OCI-LY1 (cell line): ENCODE data around the gene SNX8.

Experiments
- EZH2 ChIP-seq: fragments of 200-600 bp; sonication (generic), shearing (Covaris generic); IDR thresholded peaks from 2 replicates; pipeline ENCODE4 v1.8.0; 2017; ENCODE audit warnings: borderline replicate concordance, mixed run types, mild to moderate bottlenecking, antibody characterized with exemption, low read length, moderate library complexity, mixed read lengths
- TF ChIP-seq, protein P1 (sequence below): fragments of 200-600 bp; sonication (generic), shearing (Covaris generic); IDR thresholded peaks from 2 replicates; pipeline ENCODE4 v1.5.1; 2017; ENCODE audit warnings: mild to moderate bottlenecking, antibody characterized with exemption, low read length, moderate library complexity, mixed read lengths

DNA sequence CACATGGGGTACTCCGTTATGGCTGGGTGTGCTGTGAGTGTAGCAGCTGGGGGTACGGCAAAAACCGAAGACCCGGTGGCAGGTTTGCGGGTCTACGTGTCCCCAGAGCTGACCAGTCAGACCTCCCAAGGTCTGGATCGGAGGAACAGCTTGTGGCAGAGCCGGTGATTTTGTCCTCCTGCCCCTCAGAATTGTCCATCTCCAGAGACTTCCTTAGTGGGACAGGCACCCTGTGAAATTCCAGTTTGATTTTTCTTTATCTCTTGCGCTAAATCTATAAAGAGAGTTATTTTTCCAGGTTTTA lies 41.4 kb upstream of the SNX8 start:
- TF ChIP-seq, protein P1, sequence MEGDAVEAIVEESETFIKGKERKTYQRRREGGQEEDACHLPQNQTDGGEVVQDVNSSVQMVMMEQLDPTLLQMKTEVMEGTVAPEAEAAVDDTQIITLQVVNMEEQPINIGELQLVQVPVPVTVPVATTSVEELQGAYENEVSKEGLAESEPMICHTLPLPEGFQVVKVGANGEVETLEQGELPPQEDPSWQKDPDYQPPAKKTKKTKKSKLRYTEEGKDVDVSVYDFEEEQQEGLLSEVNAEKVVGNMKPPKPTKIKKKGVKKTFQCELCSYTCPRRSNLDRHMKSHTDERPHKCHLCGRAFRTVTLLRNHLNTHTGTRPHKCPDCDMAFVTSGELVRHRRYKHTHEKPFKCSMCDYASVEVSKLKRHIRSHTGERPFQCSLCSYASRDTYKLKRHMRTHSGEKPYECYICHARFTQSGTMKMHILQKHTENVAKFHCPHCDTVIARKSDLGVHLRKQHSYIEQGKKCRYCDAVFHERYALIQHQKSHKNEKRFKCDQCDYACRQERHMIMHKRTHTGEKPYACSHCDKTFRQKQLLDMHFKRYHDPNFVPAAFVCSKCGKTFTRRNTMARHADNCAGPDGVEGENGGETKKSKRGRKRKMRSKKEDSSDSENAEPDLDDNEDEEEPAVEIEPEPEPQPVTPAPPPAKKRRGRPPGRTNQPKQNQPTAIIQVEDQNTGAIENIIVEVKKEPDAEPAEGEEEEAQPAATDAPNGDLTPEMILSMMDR: no peak
- TF ChIP-seq EZH2: no peak
